Spleen (tissue), 11 donors: ENCODE measurements around the gene SLIT1. TPM values are rescaled to one million over a fixed set of nuclear protein-coding genes. Genes with fewer than 3 reads are reported as not detected.

Experiments
- DNase-seq: peaks from one replicate; pipeline ENCODE4 v3.0.0-alpha.2; 2020
- H3K27ac ChIP-seq, 8 donors: fragments of 200-600 bp; sonication (generic) in 7 of 8; 1 replicate in 4 of 8; 2 replicates in 4 of 8; pipeline versions ENCODE4 v1.5.0 to v1.8.0; 2016 to 2021; ENCODE audit warnings: inconsistent platforms in 4 of 8, mild to moderate bottlenecking in 4 of 8, moderate library complexity in 1 of 8
- H3K27me3 ChIP-seq, 7 donors: fragments of 200-600 bp; sonication (generic) in 6 of 7; replicated peaks in 1 of 7; 1 replicate in 4 of 7; 2 replicates in 3 of 7; pipeline versions ENCODE4 v1.5.0 to v1.8.0; 2016 to 2021; ENCODE audit warnings: inconsistent platforms in 3 of 7, mild to moderate bottlenecking in 1 of 7
- H3K36me3 ChIP-seq, 6 donors: fragments of 200-600 bp; sonication (generic) in 5 of 6; 1 replicate in 4 of 6; 2 replicates in 2 of 6; pipeline versions ENCODE4 v1.5.0 to v1.8.0; 2016 to 2021; ENCODE audit warnings: inconsistent platforms in 2 of 6
- H3K4me1 ChIP-seq, 6 donors: fragments of 200-600 bp; sonication (generic) in 5 of 6; 1 replicate in 3 of 6; 2 replicates in 3 of 6; pipeline versions ENCODE4 v1.5.0 to v1.8.0; 2016 to 2021; ENCODE audit warnings: inconsistent platforms in 3 of 6
- H3K4me3 ChIP-seq, 8 donors: fragments of 200-600 bp; sonication (generic) in 7 of 8; 1 replicate in 4 of 8; 2 replicates in 4 of 8; pipeline versions ENCODE4 v1.5.0 to v1.8.0; 2016 to 2021; ENCODE audit warnings: inconsistent platforms in 4 of 8, mild to moderate bottlenecking in 4 of 8, moderate library complexity in 2 of 8
- H3K9me3 ChIP-seq, 8 donors: fragments of 200-600 bp; sonication (generic) in 7 of 8; 1 replicate in 4 of 8; 2 replicates in 4 of 8; pipeline versions ENCODE4 v1.5.0 to v1.8.0; 2016 to 2021; ENCODE audit warnings: inconsistent platforms in 4 of 8
- POLR2A ChIP-seq, 3 donors: fragments of 450-650 bp; IDR thresholded peaks; one replicate each; pipeline ENCODE4 v1.5.1; 2017; ENCODE audit warnings: antibody characterized with exemption in 3 of 3, mild to moderate bottlenecking in 1 of 3
- POLR2AphosphoS5 ChIP-seq, 3 donors: sonication (generic); formaldehyde crosslinking; IDR thresholded peaks; one replicate each; pipeline ENCODE4 v1.5.1; 2017; ENCODE audit warnings: antibody characterized with exemption in 3 of 3
- WGBS, 5 donors: extraction: QIAGEN DNeasy Blood & Tissue Kit in 3 of 5; methylation state at CpG; one replicate each; pipeline versions ENCODE4 v1.1.5 to v1.1.7; 2013 to 2018; 5-methylcytosine and 5-hydroxymethylcytosine counted together
- intact Hi-C: fragments of 100-400 bp; cut with DNase I; formaldehyde crosslinking; loops from one replicate; pipeline ENCODE4 v1.15.0; 2023; ENCODE audit warnings: low total_unique reads
- polyA plus RNA-seq, 3 donors: library from polyadenylated mRNA; stranded (reverse); fragments of 200-250 nt; gene quantifications; one replicate each; pipeline ENCODE4 v1.2.1, GENCODE V29; 2013
- total RNA-seq, 7 donors: library from RNA; depleted of rRNA in 3 of 7; stranded (reverse); fragments of >200 nt in 3 of 7; fragmentation: NEBNext Ultra II Directional in 4 of 7; extraction: Animal tissue kit (Norgen Biotek cat#: 25700) in 4 of 7; gene quantifications; one replicate each; pipeline versions ENCODE4 v1.1.0 to v1.2.1, GENCODE V29; 2016 to 2021
- TF ChIP-seq, protein P1 (sequence below), 11 experiments: fragments of 200-600 bp in 7 of 11; fragments of 450-650 bp in 4 of 11; sonication (generic) in 4 of 11; IDR thresholded peaks in 8 of 11; conservative IDR thresholded peaks in 3 of 11; 1 replicate in 7 of 11; 2 replicates in 4 of 11; pipeline versions ENCODE4 v1.4.0 to v1.8.0; 2016 to 2021; ENCODE audit warnings: antibody characterized with exemption in 11 of 11, inconsistent platforms in 4 of 11, mild to moderate bottlenecking in 1 of 11
- donor health status: healthy with polysubstance abuse.
- donor health status: DM: no; HTN: no; CAD: no; lungs with moderate emphysema.
- donor health status: DM: no; HTN: no; CAD: no.
- donor health status: Bipolar disorder and iron deficiency.
- donor health status: healthy.
- donor health status: DM: no; HTN: no; CAD: no.
- donor health status: DM: yes; HTN: yes; CAD: no.

SLIT1 gene
- total and polyA plus RNA-seq, 10 donors, result 0.11 to 0.82 (median 0.52) TPM

DNA sequence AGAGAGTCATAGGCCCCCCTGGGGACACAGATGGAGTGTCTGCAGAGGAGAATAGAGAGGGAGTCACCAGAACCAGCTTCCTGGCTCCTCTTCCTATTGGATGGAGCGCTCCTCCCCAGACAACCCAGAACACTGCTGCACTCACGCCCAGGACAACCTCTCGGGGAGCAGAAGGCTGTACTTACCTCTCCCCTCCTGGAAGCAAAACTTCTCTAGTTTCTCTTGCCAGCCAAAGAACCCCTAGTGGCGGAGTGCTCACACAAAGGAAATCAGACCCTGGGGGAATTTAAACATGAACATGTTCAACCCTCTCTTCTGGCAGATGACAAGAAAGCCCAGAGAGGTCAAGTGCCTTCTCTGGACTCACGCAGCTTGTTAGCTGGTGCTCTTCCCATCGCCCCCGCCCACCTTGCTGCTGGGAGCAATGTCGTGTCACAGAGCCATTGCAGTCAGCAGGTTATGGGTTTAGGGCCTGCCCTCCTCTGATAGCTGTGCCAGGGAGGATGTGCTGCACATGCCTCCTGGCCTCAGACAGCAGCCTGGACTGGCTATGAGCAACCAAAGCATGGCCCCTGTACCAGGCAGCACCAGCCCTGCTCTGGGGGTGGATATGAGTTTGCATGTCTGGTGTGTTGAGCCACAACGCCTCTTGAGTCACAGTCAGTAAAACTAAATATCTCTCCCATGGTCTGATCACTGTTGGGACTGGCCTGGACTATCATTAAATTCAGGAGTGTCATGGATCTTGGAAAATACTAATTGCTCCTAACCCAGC, 84.4 kb downstream of the SLIT1 start:
- Histone ChIP-seq H3K27me3 (peaks cover 0 to 34% (median 0%) of the 10 kb centered on the region in 7 donors), H3K9me3 (no peaks in the 10 kb centered on the region), H3K36me3 (no peaks in the 10 kb centered on the region), H3K27ac (no peak overlapping the region), H3K4me3 (no peak overlapping the region), H3K4me1 (peaks cover 0 to 12% (median 3%) of the 10 kb centered on the region in 6 donors)
- TF ChIP-seq, protein P1, sequence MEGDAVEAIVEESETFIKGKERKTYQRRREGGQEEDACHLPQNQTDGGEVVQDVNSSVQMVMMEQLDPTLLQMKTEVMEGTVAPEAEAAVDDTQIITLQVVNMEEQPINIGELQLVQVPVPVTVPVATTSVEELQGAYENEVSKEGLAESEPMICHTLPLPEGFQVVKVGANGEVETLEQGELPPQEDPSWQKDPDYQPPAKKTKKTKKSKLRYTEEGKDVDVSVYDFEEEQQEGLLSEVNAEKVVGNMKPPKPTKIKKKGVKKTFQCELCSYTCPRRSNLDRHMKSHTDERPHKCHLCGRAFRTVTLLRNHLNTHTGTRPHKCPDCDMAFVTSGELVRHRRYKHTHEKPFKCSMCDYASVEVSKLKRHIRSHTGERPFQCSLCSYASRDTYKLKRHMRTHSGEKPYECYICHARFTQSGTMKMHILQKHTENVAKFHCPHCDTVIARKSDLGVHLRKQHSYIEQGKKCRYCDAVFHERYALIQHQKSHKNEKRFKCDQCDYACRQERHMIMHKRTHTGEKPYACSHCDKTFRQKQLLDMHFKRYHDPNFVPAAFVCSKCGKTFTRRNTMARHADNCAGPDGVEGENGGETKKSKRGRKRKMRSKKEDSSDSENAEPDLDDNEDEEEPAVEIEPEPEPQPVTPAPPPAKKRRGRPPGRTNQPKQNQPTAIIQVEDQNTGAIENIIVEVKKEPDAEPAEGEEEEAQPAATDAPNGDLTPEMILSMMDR (IDR thresholded peaks at IDR 0.05 in 8 of 11, conservative IDR thresholded peaks at IDR 0.05 in 3 of 11), result no peak
- TF ChIP-seq POLR2A (IDR thresholded peaks at IDR 0.05) (no peak), POLR2AphosphoS5 (IDR thresholded peaks at IDR 0.05) (no peak)
- intact Hi-C loops, result no loop called here
- no peak for DNase-seq
- 63 to 81% (median 79%) methylated on average over 8 to 9 of the region's 9 CpGs for WGBS, 5 donors

DNA sequence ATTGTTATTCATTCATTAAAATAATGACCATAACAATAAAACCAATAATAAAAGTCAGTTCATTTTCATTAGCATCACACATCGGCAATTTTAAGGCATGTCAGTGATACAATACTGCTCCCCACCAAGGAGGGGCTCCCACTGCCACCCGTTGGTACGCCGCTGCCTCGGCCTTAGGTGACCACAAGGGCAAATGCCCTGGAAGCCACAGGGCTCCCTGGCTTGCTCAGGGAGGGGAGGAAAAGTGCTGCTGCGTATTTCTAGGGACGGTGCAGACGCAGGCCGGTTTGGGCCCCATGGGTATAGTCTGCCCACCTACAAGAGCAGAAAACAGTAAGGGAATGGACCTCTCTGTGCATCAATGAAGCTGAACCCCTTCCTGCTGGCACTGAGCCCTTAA, 85.1 kb downstream of the SLIT1 start:
- no peak overlapping the region for H3K27ac ChIP-seq
- peaks cover 0 to 41% (median 0%) of the 10 kb centered on the region in 7 donors for H3K27me3 ChIP-seq
- intact Hi-C loops, result no loop called here
- no peaks in the 10 kb centered on the region for H3K36me3 ChIP-seq
- peaks cover 3 to 19% (median 10%) of the 10 kb centered on the region in 6 donors for H3K4me1 ChIP-seq
- TF ChIP-seq, protein P1 (IDR thresholded peaks at IDR 0.05 in 8 of 11, conservative IDR thresholded peaks at IDR 0.05 in 3 of 11), result no peak
- TF ChIP-seq POLR2AphosphoS5 (IDR thresholded peaks at IDR 0.05) (no peak), POLR2A (IDR thresholded peaks at IDR 0.05) (no peak)
- DNase-seq, result no peak
- WGBS, 5 donors, result 80 to 90% (median 84%) methylated on average over 9 of the region's 9 CpGs
- H3K9me3 ChIP-seq, result no peaks in the 10 kb centered on the region
- H3K4me3 ChIP-seq, result no peak overlapping the region

DNA sequence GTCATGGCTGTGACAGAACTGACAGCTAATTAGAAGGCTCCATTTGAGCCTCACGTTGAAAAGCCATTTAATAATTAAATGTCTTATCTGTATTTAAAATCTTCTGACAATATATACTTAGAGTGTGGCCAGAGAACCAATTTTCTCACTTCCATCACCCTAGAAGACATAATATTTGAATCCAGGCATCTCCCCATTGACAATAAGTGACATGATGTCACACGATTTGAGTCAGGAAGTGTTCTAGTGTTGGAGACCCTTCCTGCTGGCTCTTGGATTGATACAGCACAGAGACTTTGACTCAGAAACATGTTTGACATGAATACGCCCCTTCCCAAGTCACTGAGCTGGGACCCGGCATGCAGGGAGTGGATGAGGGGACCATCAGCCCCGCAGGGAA, 85.9 kb downstream of the SLIT1 start:
- no peak overlapping the region for H3K27ac ChIP-seq
- peaks cover 6 to 27% (median 13%) of the 10 kb centered on the region in 6 donors for H3K4me1 ChIP-seq
- DNase-seq, result no peak
- TF ChIP-seq, protein P1 (IDR thresholded peaks at IDR 0.05 in 8 of 11, conservative IDR thresholded peaks at IDR 0.05 in 3 of 11), result no peak
- no peaks in the 10 kb centered on the region for H3K36me3 ChIP-seq
- intact Hi-C loops, result no loop called here
- no peaks in the 10 kb centered on the region for H3K9me3 ChIP-seq
- 69 to 83% (median 75%) methylated on average over 5 of the region's 5 CpGs for WGBS, 5 donors
- peaks cover 0 to 49% (median 0%) of the 10 kb centered on the region in 7 donors for H3K27me3 ChIP-seq
- no peak overlapping the region for H3K4me3 ChIP-seq

DNA sequence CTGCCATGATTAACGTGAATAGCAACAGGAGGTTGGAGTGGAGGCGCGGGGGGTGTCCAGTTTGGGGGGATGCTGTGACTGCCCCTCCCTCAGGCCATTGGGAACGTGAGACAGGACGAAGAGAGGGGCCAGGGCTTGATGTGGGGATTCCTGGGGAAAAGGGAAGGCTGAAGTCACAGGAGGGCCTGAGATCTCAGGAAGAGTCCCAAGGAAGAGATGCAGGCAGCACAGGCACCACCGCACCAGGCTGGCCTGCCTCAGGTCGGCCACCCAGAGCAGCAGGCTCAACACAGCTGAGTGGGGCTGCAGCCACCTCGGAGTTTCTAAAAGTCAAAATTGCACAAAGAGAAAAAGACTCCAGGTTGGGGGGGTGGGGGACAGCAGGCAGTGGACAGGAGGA, 86.7 kb downstream of the SLIT1 start:
- Histone ChIP-seq H3K4me1 (peaks cover 6 to 27% (median 13%) of the 10 kb centered on the region in 6 donors), H3K4me3 (no peak overlapping the region), H3K36me3 (no peaks in the 10 kb centered on the region), H3K27ac (no peak overlapping the region), H3K9me3 (no peaks in the 10 kb centered on the region), H3K27me3 (peaks cover 0 to 55% (median 0%) of the 10 kb centered on the region in 7 donors)
- no peak for TF ChIP-seq POLR2AphosphoS5 (IDR thresholded peaks at IDR 0.05)
- TF ChIP-seq, protein P1 (IDR thresholded peaks at IDR 0.05 in 8 of 11, conservative IDR thresholded peaks at IDR 0.05 in 3 of 11), result no peak
- TF ChIP-seq POLR2A (IDR thresholded peaks at IDR 0.05), result no peak
- WGBS, 5 donors, result 66 to 82% (median 79%) methylated on average over 8 of the region's 8 CpGs
- intact Hi-C loops, result no loop called here
- no peak for DNase-seq
